GM10248 (cell line): ENCODE data around the gene CFAP46.
A peak's percentile ranks its signal among the peaks of the same experiment; 100 is the strongest.

Source experiments
- CTCF ChIA-PET: fragments of 300-600 bp; sonication (Branson Sonifier 250); formaldehyde crosslinking; extraction: SDS; loops from one replicate; lab custom pipeline; 2021; ENCODE audit warnings: antibody characterized with exemption; lab: Yijun Ruan, JAX
- POLR2A ChIA-PET: fragments of 350-650 bp; sonication (Branson Sonifier 250); formaldehyde crosslinking; extraction: SDS; loops from one replicate; lab custom pipeline; 2020; ENCODE audit warnings: antibody characterized with exemption; lab: Yijun Ruan, JAX
- DNase-seq: peaks from one replicate; pipeline ENCODE4 v3.0.0; 2012; ENCODE audit errors: extremely low spot score
- TF ChIP-seq, protein P1 (sequence below): IDR thresholded peaks from 2 replicates; pipeline ENCODE4 v1.5.1; 2012; ENCODE audit warnings: mild to moderate bottlenecking, low read depth; ENCODE audit errors: extremely low read depth, missing control alignments, control extremely low read depth

CFAP46 gene

DNA sequence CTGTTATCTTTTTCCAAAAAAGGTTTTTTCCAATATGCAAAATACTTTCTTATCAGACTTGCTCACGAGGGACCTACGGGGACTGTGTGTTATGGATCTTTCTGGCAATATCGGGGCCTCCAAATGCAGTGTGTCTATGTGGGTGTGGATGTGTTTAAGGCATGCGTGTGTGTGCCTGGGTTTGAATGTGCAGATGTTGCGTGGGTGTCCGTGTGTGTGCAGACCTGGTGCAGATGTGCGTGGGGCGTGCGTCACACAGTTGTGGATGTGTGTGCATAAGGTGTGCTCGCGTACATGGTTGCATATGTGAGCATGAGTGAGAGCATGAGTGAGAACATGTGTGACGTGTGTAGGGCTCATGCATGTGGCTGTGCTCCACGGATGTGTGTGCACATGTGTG, 176.1 kb downstream of the CFAP46 start:
- CTCF ChIA-PET: no interaction called here
- DNase-seq: no peak

DNA sequence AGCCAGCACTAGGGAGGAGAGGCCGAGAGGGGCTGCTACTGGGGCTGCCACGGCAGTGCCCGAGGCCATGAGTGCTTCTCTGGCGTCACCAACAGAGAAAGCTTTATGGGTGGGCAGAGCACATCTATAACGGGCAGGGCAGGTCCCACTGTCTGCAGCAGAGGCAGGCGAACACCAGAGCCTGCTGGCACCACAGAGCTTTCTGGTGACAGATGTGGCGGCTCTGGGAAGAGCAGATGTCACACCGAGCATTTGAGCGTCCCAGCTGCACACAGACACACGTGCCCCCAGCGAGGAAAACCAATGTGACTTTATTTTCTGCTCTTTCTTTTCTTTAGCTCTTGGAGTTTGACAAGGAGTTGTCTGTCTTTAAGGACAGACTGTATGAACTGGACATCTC, 176.9 kb downstream of the CFAP46 start:
- POLR2A ChIA-PET: no interaction called here
- TF ChIP-seq, protein P1, sequence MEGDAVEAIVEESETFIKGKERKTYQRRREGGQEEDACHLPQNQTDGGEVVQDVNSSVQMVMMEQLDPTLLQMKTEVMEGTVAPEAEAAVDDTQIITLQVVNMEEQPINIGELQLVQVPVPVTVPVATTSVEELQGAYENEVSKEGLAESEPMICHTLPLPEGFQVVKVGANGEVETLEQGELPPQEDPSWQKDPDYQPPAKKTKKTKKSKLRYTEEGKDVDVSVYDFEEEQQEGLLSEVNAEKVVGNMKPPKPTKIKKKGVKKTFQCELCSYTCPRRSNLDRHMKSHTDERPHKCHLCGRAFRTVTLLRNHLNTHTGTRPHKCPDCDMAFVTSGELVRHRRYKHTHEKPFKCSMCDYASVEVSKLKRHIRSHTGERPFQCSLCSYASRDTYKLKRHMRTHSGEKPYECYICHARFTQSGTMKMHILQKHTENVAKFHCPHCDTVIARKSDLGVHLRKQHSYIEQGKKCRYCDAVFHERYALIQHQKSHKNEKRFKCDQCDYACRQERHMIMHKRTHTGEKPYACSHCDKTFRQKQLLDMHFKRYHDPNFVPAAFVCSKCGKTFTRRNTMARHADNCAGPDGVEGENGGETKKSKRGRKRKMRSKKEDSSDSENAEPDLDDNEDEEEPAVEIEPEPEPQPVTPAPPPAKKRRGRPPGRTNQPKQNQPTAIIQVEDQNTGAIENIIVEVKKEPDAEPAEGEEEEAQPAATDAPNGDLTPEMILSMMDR: no peak
- no peak for DNase-seq
- CTCF ChIA-PET: no interaction called here

More for the DNA sequence above, 176.1 kb downstream of the CFAP46 start:
- TF ChIP-seq, protein P1: no peak
- POLR2A ChIA-PET: no interaction called here

DNA sequence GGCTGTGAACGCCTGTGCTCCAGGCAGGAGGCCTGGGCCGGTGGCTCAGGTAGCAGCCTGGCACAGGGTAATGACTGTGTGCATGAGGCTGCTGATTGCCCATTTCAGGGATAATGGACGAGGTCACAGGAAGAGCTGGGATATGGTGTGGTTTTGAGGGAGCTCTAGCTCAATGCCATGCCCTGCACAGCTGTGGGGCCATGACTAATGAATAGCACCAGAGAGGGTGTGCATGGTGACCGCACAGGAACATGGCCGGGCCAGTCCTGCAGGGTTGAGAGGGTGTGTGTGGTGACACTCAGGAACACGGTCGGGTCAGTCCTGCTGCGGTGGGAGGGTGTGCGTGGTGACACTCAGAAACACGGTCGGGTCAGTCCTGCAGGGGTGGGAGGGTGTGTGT, 178.3 kb downstream of the CFAP46 start:
- TF ChIP-seq, protein P1: no peak

DNA sequence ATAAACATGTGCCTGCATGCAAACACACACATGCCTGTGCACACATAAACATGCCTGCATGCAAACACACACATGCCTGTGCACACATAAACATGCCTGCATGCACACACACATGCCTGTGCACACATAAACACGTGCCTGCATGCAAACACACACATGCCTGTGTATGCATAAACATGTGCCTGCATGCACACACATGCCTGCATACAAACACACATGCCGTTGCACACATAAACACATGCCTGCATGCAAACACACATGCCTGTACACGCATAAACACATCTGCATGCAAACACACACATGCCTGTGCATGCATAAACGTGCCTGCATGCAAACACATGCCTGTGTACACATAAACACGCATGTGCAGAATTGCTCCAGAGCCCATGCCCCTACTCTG, 178.8 kb downstream of the CFAP46 start:
- ChIA-PET CTCF (no interaction called here), POLR2A (no interaction called here)
- TF ChIP-seq, protein P1: no peak
- no peak for DNase-seq

More for the DNA sequence above, 178.3 kb downstream of the CFAP46 start:
- ChIA-PET CTCF (no interaction called here), POLR2A (no interaction called here)
- no peak for DNase-seq

DNA sequence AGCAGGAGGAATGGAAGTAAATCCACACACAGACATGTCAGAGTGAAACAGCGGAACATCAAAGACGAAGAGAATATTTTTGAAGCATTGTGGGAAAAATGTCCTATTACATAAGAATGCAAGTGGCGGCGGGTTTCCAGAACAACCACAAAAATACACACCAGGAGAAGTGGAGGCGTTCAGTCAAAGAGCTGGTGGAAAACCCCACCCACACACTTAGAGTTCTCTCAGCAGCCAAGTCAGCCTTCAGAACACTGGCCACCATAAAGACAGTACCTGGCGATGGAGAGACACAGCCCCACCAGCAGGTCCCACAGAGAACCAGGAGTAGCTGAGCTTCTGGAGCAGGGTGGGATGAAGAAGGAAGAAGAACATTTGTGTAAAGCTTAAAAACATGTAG, 180.1 kb downstream of the CFAP46 start:
- TF ChIP-seq, protein P1: no peak
- POLR2A ChIA-PET: no interaction called here
- CTCF ChIA-PET: interaction anchor here (1.1 kb wide), 1 partner anchor 11 kb away, joined by 3 read pairs; no protein-coding TSS in a partner anchor
- peak; percentile 48 for DNase-seq

DNA sequence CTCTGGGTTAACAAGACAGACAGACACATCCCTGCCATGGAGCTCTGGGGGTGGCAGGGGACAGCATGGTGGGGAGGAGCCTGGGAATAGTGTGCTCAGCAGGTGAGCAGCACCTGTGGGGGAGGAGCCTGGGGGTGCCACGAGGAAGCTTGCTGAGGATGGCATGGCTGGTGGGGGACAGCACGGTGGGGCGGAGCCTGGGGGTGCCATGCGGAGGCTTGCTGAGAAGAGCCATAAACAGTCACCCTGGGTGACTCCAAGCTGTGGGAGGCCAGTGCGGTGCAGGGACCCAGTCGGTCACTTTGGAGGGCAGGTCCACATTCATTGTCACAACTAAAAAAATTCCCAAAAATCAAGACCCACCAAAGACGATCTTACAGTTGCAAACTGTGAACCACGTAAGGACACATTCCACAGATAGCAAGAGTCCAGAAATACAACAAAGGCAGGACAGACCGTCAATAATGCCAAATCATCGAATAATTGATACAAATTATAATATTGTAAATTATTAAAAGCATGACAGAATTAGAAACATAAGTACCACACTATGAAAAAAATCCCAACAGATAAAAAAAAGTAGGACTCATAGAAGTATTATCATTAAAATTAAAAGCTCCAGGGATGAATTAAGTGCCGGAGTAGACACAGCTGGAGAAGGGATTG, 180.8 kb downstream of the CFAP46 start:
- TF ChIP-seq, protein P1: no peak
- CTCF ChIA-PET: interaction anchor here (1.1 kb wide), 1 partner anchor 12 kb away, joined by 3 read pairs; no protein-coding TSS in a partner anchor
- no peak for DNase-seq
- POLR2A ChIA-PET: no interaction called here

DNA sequence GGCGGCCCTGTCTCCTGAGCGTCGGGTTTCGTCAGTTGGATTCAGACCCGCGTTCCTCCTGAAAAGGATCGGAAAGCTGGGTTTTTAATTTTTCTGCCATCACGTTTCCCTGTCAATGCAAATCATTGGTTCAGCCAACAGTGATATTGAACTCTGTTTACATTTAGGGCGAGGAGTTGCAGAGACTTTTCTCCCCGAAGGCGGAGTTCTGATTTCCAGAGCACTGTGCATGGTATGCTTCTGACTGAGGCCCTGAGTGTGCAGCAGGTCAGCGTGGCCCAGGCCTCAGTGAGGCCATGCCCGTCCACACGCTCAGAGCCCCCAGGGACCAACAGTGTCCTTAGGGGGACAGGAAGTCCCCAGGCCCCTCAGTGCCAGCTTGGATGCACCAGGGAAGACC, 183.5 kb downstream of the CFAP46 start:
- no peak for DNase-seq
- TF ChIP-seq, protein P1: no peak
- POLR2A ChIA-PET: no interaction called here
- CTCF ChIA-PET: no interaction called here
